Cardiac muscle cell (in vitro differentiated cells and primary cell): ENCODE measurements around the gene CHRNA5. TPM values are rescaled to one million over a fixed set of nuclear protein-coding genes. Genes with fewer than 3 reads are reported as not detected.

Source experiments
- DNase-seq, 2 donors: peaks; one replicate each; pipeline versions ENCODE4 v3.0.0 to v3.0.0-alpha.2; 2010 to 2017; ENCODE audit warnings: low read depth in 1 of 2, low spot score in 1 of 2
- H3K27ac ChIP-seq: fragments of 200-600 bp; sonication (generic); 2 replicates; pipeline ENCODE4 v1.5.1; 2016
- H3K27me3 ChIP-seq: fragments of 200-600 bp; sonication (generic); 2 replicates; pipeline ENCODE4 v1.6.0; 2016; ENCODE audit warnings: control low read depth
- H3K36me3 ChIP-seq: fragments of 200-600 bp; sonication (generic); 2 replicates; pipeline ENCODE4 v1.5.1; 2016; ENCODE audit warnings: control low read depth
- H3K4me1 ChIP-seq: fragments of 200-600 bp; sonication (generic); 2 replicates; pipeline ENCODE4 v1.8.1; 2017; ENCODE audit warnings: low read depth, mild to moderate bottlenecking, mixed run types
- H3K4me3 ChIP-seq: fragments of 200-600 bp; sonication (generic); 2 replicates; pipeline ENCODE4 v1.5.1; 2016; ENCODE audit warnings: mild to moderate bottlenecking
- H3K9me3 ChIP-seq: fragments of 200-600 bp; sonication (generic); 2 replicates; pipeline ENCODE4 v1.5.1; 2017; ENCODE audit warnings: low read depth, mild to moderate bottlenecking, control low read depth
- polyA plus RNA-seq: library from polyadenylated mRNA; unstranded; fragments of >200 nt; fragmentation: Nextera tagmentation; extraction: Ambion mirVana; gene quantifications from 2 replicates; pipeline ENCODE4 v1.2.1, GENCODE V29; 2016
- total RNA-seq: library from RNA; depleted of rRNA; stranded (reverse); fragments of >200 nt; gene quantifications from 2 replicates; pipeline ENCODE4 v1.2.3, GENCODE V29; 2016
- TF ChIP-seq, protein P1 (sequence below): IDR thresholded peaks from 2 replicates; pipeline ENCODE4 v1.5.1; 2012; ENCODE audit warnings: low read depth, mild to moderate bottlenecking, low read length

CHRNA5 gene
- total and polyA plus RNA-seq, 2 experiments from 2014 or later, result 4.0 to 12.7 TPM

DNA sequence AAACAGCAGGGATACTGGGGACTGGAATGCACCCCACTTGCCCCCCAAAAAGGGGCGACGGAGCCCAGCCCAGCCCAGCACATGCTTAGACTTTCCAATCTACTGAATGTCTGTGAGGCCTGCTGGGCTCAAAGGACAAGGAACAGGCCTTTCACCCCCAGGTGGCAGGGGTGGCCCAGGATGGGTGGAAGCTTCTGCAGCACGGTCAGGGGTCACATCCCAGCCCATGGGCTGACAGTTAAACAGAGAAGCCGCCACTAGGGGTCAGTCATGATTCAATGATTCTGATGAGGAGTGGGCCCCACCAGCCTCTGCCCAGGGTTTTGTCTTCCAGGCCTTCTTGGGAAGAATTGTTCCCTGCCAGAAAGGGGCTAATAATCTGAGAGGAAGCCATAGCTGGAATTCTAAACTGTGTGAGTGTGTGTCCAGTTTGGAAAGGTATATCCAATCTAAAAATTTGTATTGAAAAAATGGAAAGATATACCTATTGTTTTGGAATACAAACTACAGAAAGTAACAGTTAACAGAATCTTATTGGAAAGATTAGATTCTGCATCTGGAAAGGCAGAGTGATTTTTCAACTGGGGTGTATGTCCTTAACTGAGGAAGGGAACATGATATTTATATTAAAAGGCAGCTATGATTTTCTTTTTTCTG, 73.5 kb downstream of the CHRNA5 start:
- H3K27ac ChIP-seq, result no peak overlapping the region
- H3K9me3 ChIP-seq, result no peaks in the 10 kb centered on the region
- H3K4me3 ChIP-seq, result no peak overlapping the region
- no peaks in the 10 kb centered on the region for H3K36me3 ChIP-seq
- TF ChIP-seq, protein P1, sequence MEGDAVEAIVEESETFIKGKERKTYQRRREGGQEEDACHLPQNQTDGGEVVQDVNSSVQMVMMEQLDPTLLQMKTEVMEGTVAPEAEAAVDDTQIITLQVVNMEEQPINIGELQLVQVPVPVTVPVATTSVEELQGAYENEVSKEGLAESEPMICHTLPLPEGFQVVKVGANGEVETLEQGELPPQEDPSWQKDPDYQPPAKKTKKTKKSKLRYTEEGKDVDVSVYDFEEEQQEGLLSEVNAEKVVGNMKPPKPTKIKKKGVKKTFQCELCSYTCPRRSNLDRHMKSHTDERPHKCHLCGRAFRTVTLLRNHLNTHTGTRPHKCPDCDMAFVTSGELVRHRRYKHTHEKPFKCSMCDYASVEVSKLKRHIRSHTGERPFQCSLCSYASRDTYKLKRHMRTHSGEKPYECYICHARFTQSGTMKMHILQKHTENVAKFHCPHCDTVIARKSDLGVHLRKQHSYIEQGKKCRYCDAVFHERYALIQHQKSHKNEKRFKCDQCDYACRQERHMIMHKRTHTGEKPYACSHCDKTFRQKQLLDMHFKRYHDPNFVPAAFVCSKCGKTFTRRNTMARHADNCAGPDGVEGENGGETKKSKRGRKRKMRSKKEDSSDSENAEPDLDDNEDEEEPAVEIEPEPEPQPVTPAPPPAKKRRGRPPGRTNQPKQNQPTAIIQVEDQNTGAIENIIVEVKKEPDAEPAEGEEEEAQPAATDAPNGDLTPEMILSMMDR, result peak; percentile 68
- peak; percentile 59 to 93 for DNase-seq
- no peaks in the 10 kb centered on the region for H3K27me3 ChIP-seq
- H3K4me1 ChIP-seq, result peaks cover 5% of the 10 kb centered on the region

DNA sequence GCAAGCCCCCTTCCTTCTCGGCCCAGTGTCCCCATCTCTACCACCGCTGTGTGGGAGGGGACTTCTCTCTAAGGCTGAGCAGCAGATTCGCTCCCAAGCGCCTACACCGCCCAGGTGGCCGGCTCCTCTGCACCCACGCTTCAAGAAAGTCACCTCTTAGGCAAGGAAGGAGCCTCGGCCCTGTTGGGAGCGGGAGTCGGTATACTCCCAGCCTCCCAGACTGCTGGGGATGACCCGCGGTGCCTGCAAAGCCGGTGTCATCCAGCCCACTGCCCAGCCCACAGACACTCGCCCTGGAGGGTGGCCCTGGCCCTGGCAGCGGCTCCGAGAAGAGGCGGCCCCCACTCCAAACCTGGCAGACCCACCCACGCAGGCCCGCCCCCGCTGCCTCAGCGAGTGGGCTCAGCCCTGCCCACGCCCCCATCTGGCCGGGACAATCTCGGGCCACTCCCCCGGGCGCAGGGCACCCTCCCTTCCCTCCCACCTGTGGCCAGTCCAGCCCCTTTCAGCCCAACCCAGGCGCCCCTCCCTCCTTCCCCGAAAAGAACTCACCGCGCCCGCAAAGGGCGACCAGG, 75.3 kb downstream of the CHRNA5 start:
- TF ChIP-seq, protein P1, result no peak
- Histone ChIP-seq H3K36me3 (no peaks in the 10 kb centered on the region), H3K4me1 (peaks cover 5% of the 10 kb centered on the region), H3K4me3 (peak overlapping the region; percentile 54), H3K9me3 (no peaks in the 10 kb centered on the region), H3K27ac (no peak overlapping the region), H3K27me3 (no peaks in the 10 kb centered on the region)
- peak in 1 of 2 donors; percentile 13 for DNase-seq

DNA sequence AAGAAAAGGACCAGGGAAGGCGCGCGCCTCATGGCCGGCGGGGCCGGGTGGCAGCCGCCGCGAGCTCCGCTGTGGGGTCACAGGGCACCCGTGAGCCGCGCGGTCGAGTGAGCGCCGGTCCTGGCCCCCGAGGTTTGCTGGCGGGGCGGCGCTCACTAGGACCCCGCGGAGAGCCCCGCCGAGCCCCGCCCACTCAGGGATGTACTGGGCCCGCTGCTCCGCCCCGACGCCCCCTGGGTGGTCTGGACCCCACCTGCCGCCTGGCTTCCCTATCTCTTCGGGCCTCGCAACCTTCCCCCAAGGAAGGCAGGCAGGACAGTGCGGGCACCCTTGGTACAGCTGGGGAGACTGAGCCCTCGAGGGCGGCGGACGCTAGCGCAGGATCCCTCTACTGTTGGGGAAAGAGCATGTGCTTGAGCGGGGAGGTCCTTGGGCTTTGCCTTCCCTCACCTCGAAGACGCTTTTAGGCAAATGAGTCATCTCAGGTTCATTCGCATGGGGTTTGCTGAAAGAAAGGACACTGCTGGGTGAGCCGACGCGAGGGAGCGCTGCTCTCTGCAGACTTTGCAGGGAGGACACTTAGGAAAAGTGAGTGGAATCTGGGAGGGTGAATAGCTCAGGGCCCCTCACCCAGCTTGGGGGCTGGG, 75.9 kb downstream of the CHRNA5 start, which contains the start of gene CHRNB4:
Gene CHRNB4 (minus strand): TSS at position 109 of the 647 bp plus-strand sequence. CDS start 77 bp downstream, at position 32.
- TF ChIP-seq, protein P1, result peak; percentile 21
- Histone ChIP-seq H3K27ac (no peak within 1 kb of the TSS), H3K27me3 (no peaks in the 10 kb centered on the region), H3K4me3 (peak within 1 kb of the TSS; percentile 54), H3K4me1 (peaks cover 5% of the 10 kb centered on the region), H3K36me3 (no peaks in the 10 kb centered on the region), H3K9me3 (no peaks in the 10 kb centered on the region)
- peak; percentile 41 to 82 for DNase-seq

DNA sequence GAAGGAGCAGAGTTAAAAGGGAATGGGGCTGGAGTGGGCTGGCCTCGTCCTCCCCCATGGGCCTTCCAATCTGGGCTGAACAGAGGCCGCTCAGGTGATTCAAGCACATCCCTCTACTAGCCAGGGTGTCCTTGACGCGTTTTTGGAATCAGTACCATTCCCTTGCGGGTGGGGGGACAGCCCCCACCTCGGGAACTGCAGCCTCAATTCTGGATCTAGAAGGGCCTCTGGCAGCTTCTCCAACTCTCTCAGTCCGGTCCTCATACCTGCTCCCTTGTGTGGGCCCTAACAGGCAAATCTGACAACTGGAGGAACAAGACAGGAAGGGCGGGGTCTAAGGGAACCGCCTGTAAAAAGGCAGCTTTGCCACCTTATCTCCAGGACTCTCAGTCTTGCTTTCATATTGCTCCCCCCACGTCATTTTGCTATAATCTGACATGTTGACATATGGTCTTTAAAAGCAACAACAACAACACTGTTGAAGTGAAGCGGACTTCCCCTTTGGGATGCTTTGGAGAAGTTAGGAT, 76.5 kb downstream of the CHRNA5 start:
- Histone ChIP-seq H3K4me3 (no peak overlapping the region), H3K27me3 (no peaks in the 10 kb centered on the region), H3K36me3 (no peaks in the 10 kb centered on the region), H3K27ac (no peak overlapping the region), H3K9me3 (no peaks in the 10 kb centered on the region), H3K4me1 (peaks cover 5% of the 10 kb centered on the region)
- TF ChIP-seq, protein P1, result no peak
- DNase-seq, result no peak

DNA sequence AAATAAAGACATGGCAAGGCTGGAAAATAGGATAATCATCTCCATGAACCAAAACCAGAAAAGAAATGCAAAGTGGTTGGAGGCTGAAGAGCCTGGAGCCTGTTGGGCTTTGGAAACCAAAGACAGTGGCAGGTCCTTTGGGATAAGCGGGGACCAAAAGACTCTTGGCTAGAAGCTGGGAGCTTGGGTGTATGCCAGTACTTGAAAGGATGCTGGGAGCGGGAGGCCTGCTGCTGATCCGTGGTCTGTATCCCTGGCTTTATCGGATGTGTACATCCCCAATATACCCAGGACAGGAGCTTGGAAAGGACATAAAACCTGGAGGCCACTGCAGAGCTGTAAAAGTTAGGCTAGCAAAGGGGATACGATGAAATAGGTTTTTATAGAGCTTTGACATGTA, 77.0 kb downstream of the CHRNA5 start:
- H3K36me3 ChIP-seq, result no peaks in the 10 kb centered on the region
- H3K27me3 ChIP-seq, result no peaks in the 10 kb centered on the region
- TF ChIP-seq, protein P1, result no peak
- no peak overlapping the region for H3K4me3 ChIP-seq
- H3K9me3 ChIP-seq, result no peaks in the 10 kb centered on the region
- DNase-seq, result no peak
- H3K27ac ChIP-seq, result no peak overlapping the region
- H3K4me1 ChIP-seq, result peaks cover 5% of the 10 kb centered on the region

Other genes starting within 250 kb of the CHRNA5 start
- gene CRABP1, start 225.2 kb upstream of the CHRNA5 start, total RNA-seq, result 12.8 and 28.2 TPM in 2 replicates
- gene CRABP1, start 225.2 kb upstream of the CHRNA5 start, polyA plus RNA-seq, result 8.7 and 22.9 TPM in 2 replicates
- 21.6 and 34.2 TPM in 2 replicates for gene IREB2, start 127.3 kb upstream of the CHRNA5 start, total RNA-seq
- gene IREB2, start 127.3 kb upstream of the CHRNA5 start, polyA plus RNA-seq, result 23.4 and 30.4 TPM in 2 replicates
- 6.1 and 9.2 TPM in 2 replicates for gene HYKK, start 57.9 kb upstream of the CHRNA5 start, total RNA-seq
- 3.7 and 6.4 TPM in 2 replicates for gene HYKK, start 57.9 kb upstream of the CHRNA5 start, polyA plus RNA-seq
- gene PSMA4, start 25.1 kb upstream of the CHRNA5 start, total RNA-seq, result 93.7 and 119 TPM in 2 replicates
- gene PSMA4, start 25.1 kb upstream of the CHRNA5 start, polyA plus RNA-seq, result 260 and 264 TPM in 2 replicates
- 2.9 and 6.9 TPM in 2 replicates for gene CHRNA3, start 55.5 kb downstream of the CHRNA5 start, total RNA-seq
- 1.7 and 2.8 TPM in 2 replicates for gene CHRNA3, start 55.5 kb downstream of the CHRNA5 start, polyA plus RNA-seq
- 0.14 and 0.57 TPM in 2 replicates for gene CHRNB4, start 75.7 kb downstream of the CHRNA5 start, total RNA-seq
- 0.67 TPM in 1 of 2 replicates, not detected in the other for gene CHRNB4, start 75.7 kb downstream of the CHRNA5 start, polyA plus RNA-seq
- gene ADAMTS7, start 245.9 kb downstream of the CHRNA5 start, total RNA-seq, result 20.4 and 35.3 TPM in 2 replicates
- 11.8 and 16.4 TPM in 2 replicates for gene ADAMTS7, start 245.9 kb downstream of the CHRNA5 start, polyA plus RNA-seq